ENCODE measurements around the gene EYA4. TPM values are rescaled to one million over a fixed set of nuclear protein-coding genes. Genes with fewer than 3 reads are reported as not detected.

The EYA4 gene
- total RNA-seq, 1 donor from 2014 or later: 1.6 TPM

DNA sequence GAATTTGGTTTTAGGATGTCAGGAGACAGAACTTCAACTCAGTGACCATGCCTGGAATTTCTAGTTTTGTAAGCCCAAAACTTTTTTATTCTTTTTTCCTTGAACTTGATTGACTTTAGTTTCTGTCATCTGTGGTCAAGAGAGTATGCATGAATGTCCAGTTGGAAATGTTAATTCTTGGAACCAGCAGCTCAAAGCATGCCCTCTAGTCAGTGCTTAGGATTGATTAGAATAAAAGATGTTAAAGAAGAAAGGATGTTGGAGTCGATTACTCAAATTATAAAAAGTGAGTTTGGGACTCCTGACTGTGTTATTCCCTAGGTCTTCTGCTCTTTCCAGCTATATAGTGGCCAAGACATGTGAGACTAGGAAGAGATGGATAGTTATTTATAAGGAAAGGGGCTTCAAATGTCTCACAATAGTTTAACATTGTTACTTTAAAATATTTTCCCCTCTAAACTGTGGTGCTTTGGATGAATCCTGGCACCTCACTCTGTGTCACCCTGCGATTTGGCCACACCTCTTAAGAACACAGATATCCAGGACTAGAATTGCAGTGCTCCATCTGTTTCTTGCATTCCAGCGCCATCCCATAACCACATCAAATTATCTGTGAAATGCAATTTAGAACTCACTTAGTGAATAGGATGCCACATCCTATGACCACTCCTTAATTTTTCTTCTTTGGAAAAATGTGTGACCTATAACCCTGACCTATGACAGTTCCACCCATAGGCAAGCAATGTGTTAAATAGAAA is 298.5 kb downstream of the EYA4 start:
- no peaks in the 10 kb centered on the region for H4K20me1 ChIP-seq (ENCODE audit: insufficient read depth, low read length)
- H3K36me3 Mint-ChIP-seq (ENCODE audit: low read depth, unreplicated experiment): no peaks in the 10 kb centered on the region
- H3K79me2 ChIP-seq (ENCODE audit: insufficient read depth, low read length): no peaks in the 10 kb centered on the region
- H3K27me3 ChIP-seq (ENCODE audit: insufficient read depth, low read length): no peaks in the 10 kb centered on the region
- DNase-seq (ENCODE audit: low read depth) (no peak), FAIRE-seq (no peak)
- no peak overlapping the region for H3K9ac ChIP-seq (ENCODE audit: low read length)
- no peaks in the 10 kb centered on the region for H3K9me3 Mint-ChIP-seq (ENCODE audit: unreplicated experiment)
- peaks cover 4% of the 10 kb centered on the region for H3K27me3 Mint-ChIP-seq (ENCODE audit: low read depth, unreplicated experiment)
- H3K36me3 ChIP-seq (ENCODE audit: insufficient read depth, low read length): no peaks in the 10 kb centered on the region
- peaks cover 6% of the 10 kb centered on the region for H3K4me1 ChIP-seq (ENCODE audit: insufficient read depth, low read length)
- H3K4me3 ChIP-seq (ENCODE audit: insufficient read depth, low read depth, low read length): no peak overlapping the region
- H3K27ac Mint-ChIP-seq (ENCODE audit: unreplicated experiment): no peak overlapping the region
- H3K4me1 Mint-ChIP-seq (ENCODE audit: low read depth, unreplicated experiment): no peaks in the 10 kb centered on the region
- no peak overlapping the region for H2AFZ ChIP-seq (ENCODE audit: low read depth, low read length)
- H3K9me3 ChIP-seq (ENCODE audit: insufficient read depth, low read depth, low read length): no peaks in the 10 kb centered on the region
- no peak overlapping the region for H3K27ac ChIP-seq (ENCODE audit: low read depth, low read length)
- no peak for TF ChIP-seq EZH2 (IDR thresholded peaks at IDR 0.05; ENCODE audit: insufficient read depth, low read length)
- TF ChIP-seq, protein P1, sequence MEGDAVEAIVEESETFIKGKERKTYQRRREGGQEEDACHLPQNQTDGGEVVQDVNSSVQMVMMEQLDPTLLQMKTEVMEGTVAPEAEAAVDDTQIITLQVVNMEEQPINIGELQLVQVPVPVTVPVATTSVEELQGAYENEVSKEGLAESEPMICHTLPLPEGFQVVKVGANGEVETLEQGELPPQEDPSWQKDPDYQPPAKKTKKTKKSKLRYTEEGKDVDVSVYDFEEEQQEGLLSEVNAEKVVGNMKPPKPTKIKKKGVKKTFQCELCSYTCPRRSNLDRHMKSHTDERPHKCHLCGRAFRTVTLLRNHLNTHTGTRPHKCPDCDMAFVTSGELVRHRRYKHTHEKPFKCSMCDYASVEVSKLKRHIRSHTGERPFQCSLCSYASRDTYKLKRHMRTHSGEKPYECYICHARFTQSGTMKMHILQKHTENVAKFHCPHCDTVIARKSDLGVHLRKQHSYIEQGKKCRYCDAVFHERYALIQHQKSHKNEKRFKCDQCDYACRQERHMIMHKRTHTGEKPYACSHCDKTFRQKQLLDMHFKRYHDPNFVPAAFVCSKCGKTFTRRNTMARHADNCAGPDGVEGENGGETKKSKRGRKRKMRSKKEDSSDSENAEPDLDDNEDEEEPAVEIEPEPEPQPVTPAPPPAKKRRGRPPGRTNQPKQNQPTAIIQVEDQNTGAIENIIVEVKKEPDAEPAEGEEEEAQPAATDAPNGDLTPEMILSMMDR (IDR thresholded peaks at IDR 0.05; ENCODE audit: insufficient read depth, low read depth, low read length): no peak
- H3K4me3 Mint-ChIP-seq (ENCODE audit: unreplicated experiment): no peak overlapping the region
- no peak overlapping the region for H3K4me2 ChIP-seq (ENCODE audit: low read length)

DNA sequence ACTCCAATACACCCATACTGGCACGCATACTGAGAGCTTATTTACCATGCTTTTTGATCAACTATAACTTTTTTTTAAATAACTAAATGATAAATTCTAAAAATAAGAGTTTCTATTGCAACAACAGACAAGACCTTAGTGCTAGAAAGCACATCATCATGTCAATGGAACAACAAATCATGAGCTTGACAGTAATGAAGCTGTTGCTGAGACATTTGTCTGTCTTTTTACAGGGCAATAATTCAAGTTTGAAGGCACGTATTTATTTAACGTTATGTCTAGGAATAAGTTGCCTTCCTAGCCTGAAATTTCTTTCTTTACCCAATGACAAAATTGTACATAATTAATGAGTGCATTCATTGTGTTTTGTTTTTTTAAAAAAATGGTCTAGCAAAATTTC is 299.2 kb downstream of the EYA4 start:
- Histone ChIP-seq H3K36me3 (ENCODE audit: insufficient read depth, low read length) (no peaks in the 10 kb centered on the region), H3K9ac (ENCODE audit: low read length) (no peak overlapping the region), H3K27me3 (ENCODE audit: insufficient read depth, low read length) (no peaks in the 10 kb centered on the region), H4K20me1 (ENCODE audit: insufficient read depth, low read length) (no peaks in the 10 kb centered on the region), H3K4me1 (ENCODE audit: insufficient read depth, low read length) (peaks cover 6% of the 10 kb centered on the region), H3K4me3 (ENCODE audit: insufficient read depth, low read depth, low read length) (no peak overlapping the region), H3K4me2 (ENCODE audit: low read length) (no peak overlapping the region), H3K79me2 (ENCODE audit: insufficient read depth, low read length) (no peaks in the 10 kb centered on the region), H3K9me3 (ENCODE audit: insufficient read depth, low read depth, low read length) (no peaks in the 10 kb centered on the region), H3K27ac (ENCODE audit: low read depth, low read length) (no peak overlapping the region), H2AFZ (ENCODE audit: low read depth, low read length) (no peak overlapping the region)
- Mint-ChIP-seq H3K4me3 (ENCODE audit: unreplicated experiment) (no peak overlapping the region), H3K27me3 (ENCODE audit: low read depth, unreplicated experiment) (peaks cover 4% of the 10 kb centered on the region), H3K27ac (ENCODE audit: unreplicated experiment) (no peak overlapping the region), H3K9me3 (ENCODE audit: unreplicated experiment) (no peaks in the 10 kb centered on the region), H3K36me3 (ENCODE audit: low read depth, unreplicated experiment) (no peaks in the 10 kb centered on the region), H3K4me1 (ENCODE audit: low read depth, unreplicated experiment) (no peaks in the 10 kb centered on the region)
- no peak for FAIRE-seq
- TF ChIP-seq, protein P1 (IDR thresholded peaks at IDR 0.05; ENCODE audit: insufficient read depth, low read depth, low read length): no peak
- no peak for TF ChIP-seq EZH2 (IDR thresholded peaks at IDR 0.05; ENCODE audit: insufficient read depth, low read length)
- no peak for DNase-seq (ENCODE audit: low read depth)

GRCh38 chr6:133541040-133541439 is 299.9 kb downstream of the EYA4 start:
- Mint-ChIP-seq H3K4me3 (ENCODE audit: unreplicated experiment) (no peak overlapping the region), H3K4me1 (ENCODE audit: low read depth, unreplicated experiment) (no peaks in the 10 kb centered on the region), H3K27me3 (ENCODE audit: low read depth, unreplicated experiment) (peaks cover 2% of the 10 kb centered on the region), H3K36me3 (ENCODE audit: low read depth, unreplicated experiment) (no peaks in the 10 kb centered on the region), H3K9me3 (ENCODE audit: unreplicated experiment) (no peaks in the 10 kb centered on the region), H3K27ac (ENCODE audit: unreplicated experiment) (no peak overlapping the region)
- no peak overlapping the region for H3K9ac ChIP-seq (ENCODE audit: low read length)
- no peaks in the 10 kb centered on the region for H3K79me2 ChIP-seq (ENCODE audit: insufficient read depth, low read length)
- FAIRE-seq (no peak), DNase-seq (ENCODE audit: low read depth) (no peak)
- no peaks in the 10 kb centered on the region for H3K9me3 ChIP-seq (ENCODE audit: insufficient read depth, low read depth, low read length)
- H3K4me2 ChIP-seq (ENCODE audit: low read length): no peak overlapping the region
- H3K27me3 ChIP-seq (ENCODE audit: insufficient read depth, low read length): no peaks in the 10 kb centered on the region
- H2AFZ ChIP-seq (ENCODE audit: low read depth, low read length): no peak overlapping the region
- peaks cover 6% of the 10 kb centered on the region for H3K4me1 ChIP-seq (ENCODE audit: insufficient read depth, low read length)
- no peaks in the 10 kb centered on the region for H4K20me1 ChIP-seq (ENCODE audit: insufficient read depth, low read length)
- no peak overlapping the region for H3K27ac ChIP-seq (ENCODE audit: low read depth, low read length)
- TF ChIP-seq EZH2 (IDR thresholded peaks at IDR 0.05; ENCODE audit: insufficient read depth, low read length): no peak
- TF ChIP-seq, protein P1 (IDR thresholded peaks at IDR 0.05; ENCODE audit: insufficient read depth, low read depth, low read length): no peak
- H3K4me3 ChIP-seq (ENCODE audit: insufficient read depth, low read depth, low read length): no peak overlapping the region
- no peaks in the 10 kb centered on the region for H3K36me3 ChIP-seq (ENCODE audit: insufficient read depth, low read length)
